ENCODE measurements around the gene CHPT1.
"Not testable (repeated sequence)": the region's sequence is repeated elsewhere in the genome, so short reads cannot be mapped to it uniquely, and the experiment has no call there.

The CHPT1 gene

DNA sequence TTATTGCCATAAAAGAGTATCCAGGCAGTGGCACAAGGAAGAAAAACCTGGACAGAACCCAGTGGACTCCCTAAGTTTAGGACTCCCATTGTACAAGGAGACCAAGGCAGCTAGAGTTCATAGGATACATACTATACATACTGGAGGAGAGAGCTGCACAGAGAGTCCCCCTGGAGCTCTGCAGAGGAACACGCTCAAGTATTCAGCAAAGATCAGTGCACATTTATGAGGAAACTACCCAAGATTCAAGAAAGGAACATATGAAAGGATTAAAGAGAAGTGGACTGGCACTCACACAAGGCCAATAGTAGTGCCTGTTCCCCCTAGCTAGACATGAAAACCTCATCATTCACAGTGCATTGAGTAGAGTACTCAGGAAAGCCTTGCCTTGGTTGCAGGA lies 43.0 kb upstream of the CHPT1 start:
- H3K9ac ChIP-seq (ENCODE audit: low read depth, low read length), result no peak overlapping the region
- no peak overlapping the region for H3K4me2 ChIP-seq (ENCODE audit: insufficient read depth, low read length)
- no peak for DNase-seq
- H3K36me3 ChIP-seq (ENCODE audit: insufficient read depth, low read length), result no peaks in the 10 kb centered on the region
- no peak overlapping the region for H3K27ac ChIP-seq (ENCODE audit: low read length)
- no peaks in the 10 kb centered on the region for H3K9me3 ChIP-seq (ENCODE audit: insufficient read depth, low read length, severe bottlenecking)
- no peak for TF ChIP-seq EZH2 (IDR thresholded peaks at IDR 0.05; ENCODE audit: borderline replicate concordance, low read depth, low read length, severe bottlenecking)
- TF ChIP-seq, protein P1, sequence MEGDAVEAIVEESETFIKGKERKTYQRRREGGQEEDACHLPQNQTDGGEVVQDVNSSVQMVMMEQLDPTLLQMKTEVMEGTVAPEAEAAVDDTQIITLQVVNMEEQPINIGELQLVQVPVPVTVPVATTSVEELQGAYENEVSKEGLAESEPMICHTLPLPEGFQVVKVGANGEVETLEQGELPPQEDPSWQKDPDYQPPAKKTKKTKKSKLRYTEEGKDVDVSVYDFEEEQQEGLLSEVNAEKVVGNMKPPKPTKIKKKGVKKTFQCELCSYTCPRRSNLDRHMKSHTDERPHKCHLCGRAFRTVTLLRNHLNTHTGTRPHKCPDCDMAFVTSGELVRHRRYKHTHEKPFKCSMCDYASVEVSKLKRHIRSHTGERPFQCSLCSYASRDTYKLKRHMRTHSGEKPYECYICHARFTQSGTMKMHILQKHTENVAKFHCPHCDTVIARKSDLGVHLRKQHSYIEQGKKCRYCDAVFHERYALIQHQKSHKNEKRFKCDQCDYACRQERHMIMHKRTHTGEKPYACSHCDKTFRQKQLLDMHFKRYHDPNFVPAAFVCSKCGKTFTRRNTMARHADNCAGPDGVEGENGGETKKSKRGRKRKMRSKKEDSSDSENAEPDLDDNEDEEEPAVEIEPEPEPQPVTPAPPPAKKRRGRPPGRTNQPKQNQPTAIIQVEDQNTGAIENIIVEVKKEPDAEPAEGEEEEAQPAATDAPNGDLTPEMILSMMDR (IDR thresholded peaks at IDR 0.05; ENCODE audit: borderline replicate concordance, extremely low read depth, low read length, poor library complexity, severe bottlenecking), result no peak
- ATAC-seq (ENCODE audit: insufficient read depth, low read depth), result no peak
- H3K79me2 ChIP-seq (ENCODE audit: insufficient read depth, low read length), result no peaks in the 10 kb centered on the region
- H4K20me1 ChIP-seq (ENCODE audit: insufficient read depth, low read length), result no peaks in the 10 kb centered on the region
- H3K27me3 ChIP-seq (ENCODE audit: insufficient read depth, low read length, poor library complexity), result peaks cover 3% of the 10 kb centered on the region
- H2AFZ ChIP-seq (ENCODE audit: low read depth, low read length), result no peak overlapping the region
- no peaks in the 10 kb centered on the region for H3K4me1 ChIP-seq (ENCODE audit: insufficient read depth, low read length)
- H3K4me3 ChIP-seq (ENCODE audit: low read depth in 1 of 2, low read length in 2 of 2), result no peak overlapping the region

DNA sequence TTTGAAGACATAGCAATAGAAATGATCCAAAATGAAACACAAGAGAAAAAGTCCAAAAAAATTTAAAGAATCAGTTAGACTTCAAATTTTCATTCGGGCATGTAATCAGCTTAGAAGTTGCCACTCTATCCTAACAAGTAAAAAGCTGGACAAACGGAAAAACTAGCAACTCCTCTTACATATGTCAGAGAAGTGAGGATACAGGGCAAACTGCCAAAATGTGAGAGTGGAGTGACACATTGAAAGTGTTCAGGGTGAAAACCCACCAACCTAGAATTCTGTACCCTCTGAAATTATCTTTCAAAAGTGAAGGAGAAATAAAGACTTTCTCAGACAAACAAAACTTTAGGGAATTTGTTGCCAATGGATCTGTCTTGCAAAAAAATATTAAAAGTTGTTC lies 42.0 kb upstream of the CHPT1 start:
- H3K4me1 ChIP-seq (ENCODE audit: insufficient read depth, low read length), result no peaks in the 10 kb centered on the region
- no peak overlapping the region for H2AFZ ChIP-seq (ENCODE audit: low read depth, low read length)

DNA sequence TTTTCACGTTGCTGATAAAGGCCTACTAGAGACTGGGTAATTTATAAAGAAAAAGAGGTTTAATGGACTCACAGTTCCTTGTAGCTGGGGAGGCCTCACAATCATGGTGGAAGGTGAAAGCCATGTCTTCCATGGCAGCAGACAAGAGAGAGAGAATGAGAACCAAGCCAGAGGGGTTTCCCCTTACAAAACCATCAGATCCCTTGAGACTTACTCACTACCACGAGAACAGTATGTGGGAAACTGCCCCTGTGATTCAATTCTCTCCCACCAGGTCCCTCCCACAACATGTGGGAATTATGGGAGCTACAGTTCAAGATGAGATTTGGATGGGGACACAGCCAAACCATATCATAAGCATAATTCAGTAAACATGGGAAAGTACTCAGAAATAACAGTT lies 36.8 kb upstream of the CHPT1 start:
- H2AFZ ChIP-seq (ENCODE audit: low read depth, low read length); H3K4me2 ChIP-seq (ENCODE audit: insufficient read depth, low read length); ATAC-seq (ENCODE audit: insufficient read depth, low read depth): not testable (repeated sequence)

More for the DNA sequence above, 42.0 kb upstream of the CHPT1 start:
- no peak for TF ChIP-seq EZH2 (IDR thresholded peaks at IDR 0.05; ENCODE audit: borderline replicate concordance, low read depth, low read length, severe bottlenecking)
- TF ChIP-seq, protein P1 (IDR thresholded peaks at IDR 0.05; ENCODE audit: borderline replicate concordance, extremely low read depth, low read length, poor library complexity, severe bottlenecking), result no peak
- H3K79me2 ChIP-seq (ENCODE audit: insufficient read depth, low read length), result no peaks in the 10 kb centered on the region
- DNase-seq, result no peak
- H3K9me3 ChIP-seq (ENCODE audit: insufficient read depth, low read length, severe bottlenecking), result no peaks in the 10 kb centered on the region
- H3K36me3 ChIP-seq (ENCODE audit: insufficient read depth, low read length), result no peaks in the 10 kb centered on the region
- H3K4me2 ChIP-seq (ENCODE audit: insufficient read depth, low read length), result no peak overlapping the region
- no peaks in the 10 kb centered on the region for H4K20me1 ChIP-seq (ENCODE audit: insufficient read depth, low read length)
- no peak overlapping the region for H3K27ac ChIP-seq (ENCODE audit: low read length)
- no peak overlapping the region for H3K4me3 ChIP-seq (ENCODE audit: low read depth in 1 of 2, low read length in 2 of 2)
- H3K27me3 ChIP-seq (ENCODE audit: insufficient read depth, low read length, poor library complexity), result peaks cover 3% of the 10 kb centered on the region
- no peak overlapping the region for H3K9ac ChIP-seq (ENCODE audit: low read depth, low read length)
- ATAC-seq (ENCODE audit: insufficient read depth, low read depth), result no peak

DNA sequence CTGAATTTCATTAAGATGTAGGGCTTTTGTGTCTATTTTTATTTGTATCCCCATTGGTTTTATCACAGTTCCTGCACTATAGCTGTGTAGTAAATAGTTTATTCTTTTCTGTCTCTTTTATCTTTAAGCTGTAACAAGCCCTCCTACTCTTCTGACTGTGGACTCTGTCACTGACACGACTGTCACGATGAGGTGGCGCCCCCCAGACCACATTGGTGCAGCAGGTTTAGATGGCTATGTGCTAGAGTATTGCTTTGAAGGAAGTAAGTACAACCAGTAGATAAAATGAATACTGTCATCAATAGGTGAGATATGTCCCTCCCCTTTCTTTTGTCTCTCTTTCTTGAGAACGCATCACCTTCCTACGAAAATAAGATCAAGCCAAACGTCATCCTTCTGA lies 34.1 kb upstream of the CHPT1 start:
- ATAC-seq (ENCODE audit: insufficient read depth, low read depth) (no peak), DNase-seq (no peak)
- Histone ChIP-seq H3K4me2 (ENCODE audit: insufficient read depth, low read length) (no peak overlapping the region), H3K4me1 (ENCODE audit: insufficient read depth, low read length) (no peaks in the 10 kb centered on the region), H3K27ac (ENCODE audit: low read length) (no peak overlapping the region), H3K36me3 (ENCODE audit: insufficient read depth, low read length) (no peaks in the 10 kb centered on the region), H2AFZ (ENCODE audit: low read depth, low read length) (no peak overlapping the region), H3K9me3 (ENCODE audit: insufficient read depth, low read length, severe bottlenecking) (no peaks in the 10 kb centered on the region), H3K4me3 (ENCODE audit: low read depth in 1 of 2, low read length in 2 of 2) (no peak overlapping the region), H3K9ac (ENCODE audit: low read depth, low read length) (no peak overlapping the region), H3K27me3 (ENCODE audit: insufficient read depth, low read length, poor library complexity) (peaks cover 3% of the 10 kb centered on the region), H3K79me2 (ENCODE audit: insufficient read depth, low read length) (no peaks in the 10 kb centered on the region), H4K20me1 (ENCODE audit: insufficient read depth, low read length) (no peaks in the 10 kb centered on the region)
- TF ChIP-seq EZH2 (IDR thresholded peaks at IDR 0.05; ENCODE audit: borderline replicate concordance, low read depth, low read length, severe bottlenecking), result no peak
- TF ChIP-seq, protein P1 (IDR thresholded peaks at IDR 0.05; ENCODE audit: borderline replicate concordance, extremely low read depth, low read length, poor library complexity, severe bottlenecking), result no peak

More for the DNA sequence above, 36.8 kb upstream of the CHPT1 start:
- H3K27ac ChIP-seq (ENCODE audit: low read length); H3K79me2 ChIP-seq (ENCODE audit: insufficient read depth, low read length); DNase-seq; H3K36me3 ChIP-seq (ENCODE audit: insufficient read depth, low read length); H3K27me3 ChIP-seq (ENCODE audit: insufficient read depth, low read length, poor library complexity); H4K20me1 ChIP-seq (ENCODE audit: insufficient read depth, low read length); H3K9ac ChIP-seq (ENCODE audit: low read depth, low read length); H3K4me3 ChIP-seq (ENCODE audit: low read depth in 1 of 2, low read length in 2 of 2); H3K4me1 ChIP-seq (ENCODE audit: insufficient read depth, low read length); H3K9me3 ChIP-seq (ENCODE audit: insufficient read depth, low read length, severe bottlenecking): not testable (repeated sequence)

Data from DND-41 (cell line).